ENCODE data around the gene PRAMEF20.
"Not testable (repeated sequence)": the region's sequence is repeated elsewhere in the genome, so short reads cannot be mapped to it uniquely, and the experiment has no call there.

PRAMEF20 gene

GRCh38 chr1:13432251-13432650 is 22.0 kb downstream of the PRAMEF20 start:
- no peaks in the 10 kb centered on the region for H3K36me3 ChIP-seq (ENCODE audit: control insufficient read depth, insufficient read depth, low read length)
- H3K4me3 ChIP-seq (ENCODE audit: low read length): no peak overlapping the region
- no peaks in the 10 kb centered on the region for H3K27me3 ChIP-seq (ENCODE audit: control insufficient read depth, insufficient read depth, low read length)
- H3K9me3 ChIP-seq (ENCODE audit: control insufficient read depth, low read length): no peaks in the 10 kb centered on the region
- H3K9ac ChIP-seq (ENCODE audit: low read length): no peak overlapping the region
- no peaks in the 10 kb centered on the region for H3K4me1 ChIP-seq (ENCODE audit: control insufficient read depth, insufficient read depth, low read length)

- not testable (repeated sequence) for H3K9ac ChIP-seq (ENCODE audit: low read length); H3K9me3 ChIP-seq (ENCODE audit: control insufficient read depth, low read length); H3K36me3 ChIP-seq (ENCODE audit: control insufficient read depth, insufficient read depth, low read length)
Observed at GRCh38 chr1:13433694-13434358, 23.6 kb downstream of the PRAMEF20 start.

GRCh38 chr1:13435458-13435857 is 25.2 kb downstream of the PRAMEF20 start:
- H3K4me3 ChIP-seq (ENCODE audit: low read length): no peak overlapping the region
- no peak overlapping the region for H3K9ac ChIP-seq (ENCODE audit: low read length)
- H3K27me3 ChIP-seq (ENCODE audit: control insufficient read depth, insufficient read depth, low read length): no peaks in the 10 kb centered on the region
- no peaks in the 10 kb centered on the region for H3K9me3 ChIP-seq (ENCODE audit: control insufficient read depth, low read length)
- H3K36me3 ChIP-seq (ENCODE audit: control insufficient read depth, insufficient read depth, low read length): no peaks in the 10 kb centered on the region
- no peaks in the 10 kb centered on the region for H3K4me1 ChIP-seq (ENCODE audit: control insufficient read depth, insufficient read depth, low read length)

More at GRCh38 chr1:13433694-13434358, 23.6 kb downstream of the PRAMEF20 start:
- not testable (repeated sequence) for H3K27me3 ChIP-seq (ENCODE audit: control insufficient read depth, insufficient read depth, low read length); H3K4me3 ChIP-seq (ENCODE audit: low read length); H3K4me1 ChIP-seq (ENCODE audit: control insufficient read depth, insufficient read depth, low read length)

GRCh38 chr1:13439104-13439783 is 29.0 kb downstream of the PRAMEF20 start:
- H3K4me3 ChIP-seq (ENCODE audit: low read length); H3K9me3 ChIP-seq (ENCODE audit: control insufficient read depth, low read length); H3K36me3 ChIP-seq (ENCODE audit: control insufficient read depth, insufficient read depth, low read length); H3K9ac ChIP-seq (ENCODE audit: low read length); H3K27me3 ChIP-seq (ENCODE audit: control insufficient read depth, insufficient read depth, low read length); H3K4me1 ChIP-seq (ENCODE audit: control insufficient read depth, insufficient read depth, low read length): not testable (repeated sequence)

GRCh38 chr1:13443335-13443979 is 33.2 kb downstream of the PRAMEF20 start:
- H3K4me3 ChIP-seq (ENCODE audit: low read length): no peak overlapping the region
- H3K9me3 ChIP-seq (ENCODE audit: control insufficient read depth, low read length): no peaks in the 10 kb centered on the region
- H3K36me3 ChIP-seq (ENCODE audit: control insufficient read depth, insufficient read depth, low read length): no peaks in the 10 kb centered on the region
- no peaks in the 10 kb centered on the region for H3K27me3 ChIP-seq (ENCODE audit: control insufficient read depth, insufficient read depth, low read length)
- no peaks in the 10 kb centered on the region for H3K4me1 ChIP-seq (ENCODE audit: control insufficient read depth, insufficient read depth, low read length)
- H3K9ac ChIP-seq (ENCODE audit: low read length): no peak overlapping the region

- Histone ChIP-seq H3K4me1 (ENCODE audit: control insufficient read depth, insufficient read depth, low read length) (no peaks in the 10 kb centered on the region), H3K9me3 (ENCODE audit: control insufficient read depth, low read length) (no peaks in the 10 kb centered on the region), H3K36me3 (ENCODE audit: control insufficient read depth, insufficient read depth, low read length) (no peaks in the 10 kb centered on the region), H3K4me3 (ENCODE audit: low read length) (no peak overlapping the region), H3K9ac (ENCODE audit: low read length) (no peak overlapping the region), H3K27me3 (ENCODE audit: control insufficient read depth, insufficient read depth, low read length) (no peaks in the 10 kb centered on the region)
Observed at GRCh38 chr1:13450204-13450603, 40.0 kb downstream of the PRAMEF20 start.

- H3K4me1 ChIP-seq (ENCODE audit: control insufficient read depth, insufficient read depth, low read length): no peaks in the 10 kb centered on the region
- H3K36me3 ChIP-seq (ENCODE audit: control insufficient read depth, insufficient read depth, low read length): no peaks in the 10 kb centered on the region
- H3K9me3 ChIP-seq (ENCODE audit: control insufficient read depth, low read length): no peaks in the 10 kb centered on the region
- no peak overlapping the region for H3K4me3 ChIP-seq (ENCODE audit: low read length)
- H3K27me3 ChIP-seq (ENCODE audit: control insufficient read depth, insufficient read depth, low read length): no peaks in the 10 kb centered on the region
- H3K9ac ChIP-seq (ENCODE audit: low read length): no peak overlapping the region
Observed at GRCh38 chr1:13451399-13451965, 41.2 kb downstream of the PRAMEF20 start.

- Histone ChIP-seq H3K9ac (ENCODE audit: low read length) (no peak overlapping the region), H3K4me3 (ENCODE audit: low read length) (no peak overlapping the region), H3K27me3 (ENCODE audit: control insufficient read depth, insufficient read depth, low read length) (no peaks in the 10 kb centered on the region), H3K36me3 (ENCODE audit: control insufficient read depth, insufficient read depth, low read length) (no peaks in the 10 kb centered on the region), H3K9me3 (ENCODE audit: control insufficient read depth, low read length) (no peaks in the 10 kb centered on the region), H3K4me1 (ENCODE audit: control insufficient read depth, insufficient read depth, low read length) (no peaks in the 10 kb centered on the region)
Observed at GRCh38 chr1:13456904-13457532, 46.8 kb downstream of the PRAMEF20 start.

GRCh38 chr1:13461977-13462376 is 51.7 kb downstream of the PRAMEF20 start:
- Histone ChIP-seq H3K36me3 (ENCODE audit: control insufficient read depth, insufficient read depth, low read length) (no peaks in the 10 kb centered on the region), H3K4me1 (ENCODE audit: control insufficient read depth, insufficient read depth, low read length) (no peaks in the 10 kb centered on the region), H3K4me3 (ENCODE audit: low read length) (no peak overlapping the region), H3K27me3 (ENCODE audit: control insufficient read depth, insufficient read depth, low read length) (no peaks in the 10 kb centered on the region), H3K9me3 (ENCODE audit: control insufficient read depth, low read length) (no peaks in the 10 kb centered on the region), H3K9ac (ENCODE audit: low read length) (no peak overlapping the region)

GRCh38 chr1:13462682-13463081 is 52.4 kb downstream of the PRAMEF20 start:
- H3K9ac ChIP-seq (ENCODE audit: low read length): no peak overlapping the region
- H3K4me1 ChIP-seq (ENCODE audit: control insufficient read depth, insufficient read depth, low read length): no peaks in the 10 kb centered on the region

GRCh38 chr1:13465515-13465914 is 55.3 kb downstream of the PRAMEF20 start:
- H3K4me3 ChIP-seq (ENCODE audit: low read length): no peak overlapping the region
- no peaks in the 10 kb centered on the region for H3K27me3 ChIP-seq (ENCODE audit: control insufficient read depth, insufficient read depth, low read length)
- no peak overlapping the region for H3K9ac ChIP-seq (ENCODE audit: low read length)
- H3K36me3 ChIP-seq (ENCODE audit: control insufficient read depth, insufficient read depth, low read length): no peaks in the 10 kb centered on the region
- H3K9me3 ChIP-seq (ENCODE audit: control insufficient read depth, low read length): no peaks in the 10 kb centered on the region
- H3K4me1 ChIP-seq (ENCODE audit: control insufficient read depth, insufficient read depth, low read length): no peaks in the 10 kb centered on the region

More at GRCh38 chr1:13462682-13463081, 52.4 kb downstream of the PRAMEF20 start:
- no peaks in the 10 kb centered on the region for H3K36me3 ChIP-seq (ENCODE audit: control insufficient read depth, insufficient read depth, low read length)
- H3K4me3 ChIP-seq (ENCODE audit: low read length): no peak overlapping the region
- H3K9me3 ChIP-seq (ENCODE audit: control insufficient read depth, low read length): no peaks in the 10 kb centered on the region
- no peaks in the 10 kb centered on the region for H3K27me3 ChIP-seq (ENCODE audit: control insufficient read depth, insufficient read depth, low read length)

- Histone ChIP-seq H3K9me3 (ENCODE audit: control insufficient read depth, low read length) (no peaks in the 10 kb centered on the region), H3K27me3 (ENCODE audit: control insufficient read depth, insufficient read depth, low read length) (no peaks in the 10 kb centered on the region), H3K4me3 (ENCODE audit: low read length) (no peak overlapping the region), H3K36me3 (ENCODE audit: control insufficient read depth, insufficient read depth, low read length) (no peaks in the 10 kb centered on the region), H3K4me1 (ENCODE audit: control insufficient read depth, insufficient read depth, low read length) (no peaks in the 10 kb centered on the region), H3K9ac (ENCODE audit: low read length) (no peak overlapping the region)
Observed at GRCh38 chr1:13469343-13469742, 59.1 kb downstream of the PRAMEF20 start.

Measured in mucosa of stomach (tissue), 1 donor.